ENCODE measurements around the gene L3MBTL4. TPM values are rescaled to one million over a fixed set of nuclear protein-coding genes. Genes with fewer than 3 reads are reported as not detected.

The L3MBTL4 gene
- total RNA-seq, 1 donor from 2014 or later: 1.3 TPM

- DNase-seq (ENCODE audit: extremely low read depth, low read depth, low spot score): no peak
These were observed 47.5 kb downstream of the L3MBTL4 start for GRCh38 chr18:6367208-6367607.

GRCh38 chr18:6366776-6367175, 47.9 kb downstream of the L3MBTL4 start:
- DNase-seq (ENCODE audit: extremely low read depth, low read depth, low spot score): no peak

- DNase-seq (ENCODE audit: extremely low read depth, low read depth, low spot score): no peak
These were observed 49.3 kb downstream of the L3MBTL4 start for GRCh38 chr18:6365385-6365784.

GRCh38 chr18:6363216-6363615, 51.5 kb downstream of the L3MBTL4 start:
- no peak for DNase-seq (ENCODE audit: extremely low read depth, low read depth, low spot score)

- no peak for DNase-seq (ENCODE audit: extremely low read depth, low read depth, low spot score)
These were observed 52.1 kb downstream of the L3MBTL4 start for GRCh38 chr18:6362559-6363129.

- no peak for DNase-seq (ENCODE audit: extremely low read depth, low read depth, low spot score)
These were observed 57.0 kb downstream of the L3MBTL4 start for GRCh38 chr18:6357668-6358067.

GRCh38 chr18:6355789-6356589, 58.7 kb downstream of the L3MBTL4 start:
- no peak for DNase-seq (ENCODE audit: extremely low read depth, low read depth, low spot score)

GRCh38 chr18:6352275-6352674, 62.4 kb downstream of the L3MBTL4 start:
- no peak for DNase-seq (ENCODE audit: extremely low read depth, low read depth, low spot score)

- DNase-seq (ENCODE audit: extremely low read depth, low read depth, low spot score): no peak
These were observed 71.7 kb downstream of the L3MBTL4 start for GRCh38 chr18:6342990-6343389.

- DNase-seq (ENCODE audit: extremely low read depth, low read depth, low spot score): no peak
These were observed 73.0 kb downstream of the L3MBTL4 start for GRCh38 chr18:6341709-6342108.

GRCh38 chr18:6341303-6341702, 73.4 kb downstream of the L3MBTL4 start:
- DNase-seq (ENCODE audit: extremely low read depth, low read depth, low spot score): no peak

- no peak for DNase-seq (ENCODE audit: extremely low read depth, low read depth, low spot score)
These were observed 74.6 kb downstream of the L3MBTL4 start for GRCh38 chr18:6340121-6340520.

GRCh38 chr18:6336239-6336638, 78.5 kb downstream of the L3MBTL4 start:
- DNase-seq (ENCODE audit: extremely low read depth, low read depth, low spot score): no peak

- DNase-seq (ENCODE audit: extremely low read depth, low read depth, low spot score): no peak
These were observed 80.7 kb downstream of the L3MBTL4 start for GRCh38 chr18:6333981-6334380.

GRCh38 chr18:6331872-6332271, 82.8 kb downstream of the L3MBTL4 start:
- no peak for DNase-seq (ENCODE audit: extremely low read depth, low read depth, low spot score)

GRCh38 chr18:6330786-6331185, 83.9 kb downstream of the L3MBTL4 start:
- DNase-seq (ENCODE audit: extremely low read depth, low read depth, low spot score): no peak

GRCh38 chr18:6328621-6329010, 86.1 kb downstream of the L3MBTL4 start:
- DNase-seq (ENCODE audit: extremely low read depth, low read depth, low spot score): no peak

GRCh38 chr18:6327895-6328620, 86.7 kb downstream of the L3MBTL4 start:
- no peak for DNase-seq (ENCODE audit: extremely low read depth, low read depth, low spot score)

GRCh38 chr18:6327485-6327884, 87.2 kb downstream of the L3MBTL4 start:
- no peak for DNase-seq (ENCODE audit: extremely low read depth, low read depth, low spot score)

- no peak for DNase-seq (ENCODE audit: extremely low read depth, low read depth, low spot score)
These were observed 88.1 kb downstream of the L3MBTL4 start for GRCh38 chr18:6326566-6326965.

- no peak for DNase-seq (ENCODE audit: extremely low read depth, low read depth, low spot score)
These were observed 91.3 kb downstream of the L3MBTL4 start for GRCh38 chr18:6323319-6323889.

Data from glomerular endothelial cell (primary cell).